Right lobe of liver (tissue), 4 donors: ENCODE data around the gene ARRDC1.

ENCODE experiments used
- CTCF ChIP-seq, 4 donors: fragments of 200-600 bp in 3 of 4; fragments of 450-650 bp in 1 of 4; IDR thresholded peaks; one replicate each; pipeline versions ENCODE4 v1.5.1 to v1.8.0; 2016 to 2022; ENCODE audit warnings: antibody characterized with exemption in 4 of 4, mild to moderate bottlenecking in 2 of 4
- POLR2A ChIP-seq: fragments of 450-650 bp; IDR thresholded peaks from one replicate; pipeline ENCODE4 v1.6.1; 2017; ENCODE audit warnings: antibody characterized with exemption, mild to moderate bottlenecking
- donor health status: DM: no; HTN: no; CAD: no.
- donor health status: DM: no; HTN: no; CAD: no.
- donor health status: DM: no; HTN: yes; CAD: no.

GRCh38 chr9:137650779-137651178, 45.3 kb downstream of the ARRDC1 start:
- TF ChIP-seq CTCF (IDR thresholded peaks at IDR 0.05) = no peak
- TF ChIP-seq POLR2A = no peak
